CD4-positive, alpha-beta T cell treated with Interleukin-17A for 1 hour (primary cell): ENCODE results near the gene PLXNA4.

Source experiments
- DNase-seq: peaks from one replicate; pipeline ENCODE4 v3.0.0-alpha.2; 2020

PLXNA4 gene

GRCh38 chr7:132095111-132095765 is 481.0 kb downstream of the PLXNA4 start:
- no peak for DNase-seq

GRCh38 chr7:132092106-132092505 is 484.2 kb downstream of the PLXNA4 start:
- DNase-seq: no peak

GRCh38 chr7:132091706-132092105 is 484.6 kb downstream of the PLXNA4 start:
- DNase-seq: no peak

- DNase-seq: no peak
Observed at GRCh38 chr7:132090444-132090843, 485.8 kb downstream of the PLXNA4 start.

- no peak for DNase-seq
Observed at GRCh38 chr7:132089356-132089755, 486.9 kb downstream of the PLXNA4 start.

GRCh38 chr7:132087421-132087820 is 488.8 kb downstream of the PLXNA4 start:
- no peak for DNase-seq

GRCh38 chr7:132084776-132085388 is 491.4 kb downstream of the PLXNA4 start:
- no peak for DNase-seq

- no peak for DNase-seq
Observed at GRCh38 chr7:132083537-132084123, 492.6 kb downstream of the PLXNA4 start.

GRCh38 chr7:132083126-132083525 is 493.1 kb downstream of the PLXNA4 start:
- no peak for DNase-seq

GRCh38 chr7:132082394-132082793 is 493.9 kb downstream of the PLXNA4 start:
- DNase-seq: no peak

GRCh38 chr7:132081686-132082085 is 494.6 kb downstream of the PLXNA4 start:
- DNase-seq: no peak

- DNase-seq: no peak
Observed at GRCh38 chr7:132080967-132081668, 495.2 kb downstream of the PLXNA4 start.

- DNase-seq: no peak
Observed at GRCh38 chr7:132080467-132080866, 495.8 kb downstream of the PLXNA4 start.

- DNase-seq: no peak
Observed at GRCh38 chr7:132078891-132079735, 497.2 kb downstream of the PLXNA4 start.

GRCh38 chr7:132077971-132078685 is 498.1 kb downstream of the PLXNA4 start:
- no peak for DNase-seq

- DNase-seq: no peak
Observed at GRCh38 chr7:132076301-132077035, 499.8 kb downstream of the PLXNA4 start.

GRCh38 chr7:132075515-132075914 is 500.8 kb downstream of the PLXNA4 start:
- DNase-seq: no peak

- DNase-seq: no peak
Observed at GRCh38 chr7:132073920-132074589, 502.2 kb downstream of the PLXNA4 start.
